Cardiac muscle cell (in vitro differentiated cells and primary cell): ENCODE data around the gene STARD8. TPM values are rescaled to one million over a fixed set of nuclear protein-coding genes. Genes with fewer than 3 reads are reported as not detected.

Source experiments
- DNase-seq, 2 donors: peaks; one replicate each; pipeline versions ENCODE4 v3.0.0 to v3.0.0-alpha.2; 2010 to 2017; ENCODE audit warnings: low read depth in 1 of 2, low spot score in 1 of 2
- H3K27ac ChIP-seq: fragments of 200-600 bp; sonication (generic); 2 replicates; pipeline ENCODE4 v1.5.1; 2016
- H3K27me3 ChIP-seq: fragments of 200-600 bp; sonication (generic); 2 replicates; pipeline ENCODE4 v1.6.0; 2016; ENCODE audit warnings: control low read depth
- H3K36me3 ChIP-seq: fragments of 200-600 bp; sonication (generic); 2 replicates; pipeline ENCODE4 v1.5.1; 2016; ENCODE audit warnings: control low read depth
- H3K4me1 ChIP-seq: fragments of 200-600 bp; sonication (generic); 2 replicates; pipeline ENCODE4 v1.8.1; 2017; ENCODE audit warnings: low read depth, mild to moderate bottlenecking, mixed run types
- H3K4me3 ChIP-seq: fragments of 200-600 bp; sonication (generic); 2 replicates; pipeline ENCODE4 v1.5.1; 2016; ENCODE audit warnings: mild to moderate bottlenecking
- H3K9me3 ChIP-seq: fragments of 200-600 bp; sonication (generic); 2 replicates; pipeline ENCODE4 v1.5.1; 2017; ENCODE audit warnings: low read depth, mild to moderate bottlenecking, control low read depth
- polyA plus RNA-seq: library from polyadenylated mRNA; unstranded; fragments of >200 nt; fragmentation: Nextera tagmentation; extraction: Ambion mirVana; gene quantifications from 2 replicates; pipeline ENCODE4 v1.2.1, GENCODE V29; 2016
- total RNA-seq: library from RNA; depleted of rRNA; stranded (reverse); fragments of >200 nt; gene quantifications from 2 replicates; pipeline ENCODE4 v1.2.3, GENCODE V29; 2016
- TF ChIP-seq, protein P1 (sequence below): IDR thresholded peaks from 2 replicates; pipeline ENCODE4 v1.5.1; 2012; ENCODE audit warnings: low read depth, mild to moderate bottlenecking, low read length

The STARD8 gene
- total and polyA plus RNA-seq, 2 experiments from 2014 or later, result 0.60 to 1.9 TPM

DNA sequence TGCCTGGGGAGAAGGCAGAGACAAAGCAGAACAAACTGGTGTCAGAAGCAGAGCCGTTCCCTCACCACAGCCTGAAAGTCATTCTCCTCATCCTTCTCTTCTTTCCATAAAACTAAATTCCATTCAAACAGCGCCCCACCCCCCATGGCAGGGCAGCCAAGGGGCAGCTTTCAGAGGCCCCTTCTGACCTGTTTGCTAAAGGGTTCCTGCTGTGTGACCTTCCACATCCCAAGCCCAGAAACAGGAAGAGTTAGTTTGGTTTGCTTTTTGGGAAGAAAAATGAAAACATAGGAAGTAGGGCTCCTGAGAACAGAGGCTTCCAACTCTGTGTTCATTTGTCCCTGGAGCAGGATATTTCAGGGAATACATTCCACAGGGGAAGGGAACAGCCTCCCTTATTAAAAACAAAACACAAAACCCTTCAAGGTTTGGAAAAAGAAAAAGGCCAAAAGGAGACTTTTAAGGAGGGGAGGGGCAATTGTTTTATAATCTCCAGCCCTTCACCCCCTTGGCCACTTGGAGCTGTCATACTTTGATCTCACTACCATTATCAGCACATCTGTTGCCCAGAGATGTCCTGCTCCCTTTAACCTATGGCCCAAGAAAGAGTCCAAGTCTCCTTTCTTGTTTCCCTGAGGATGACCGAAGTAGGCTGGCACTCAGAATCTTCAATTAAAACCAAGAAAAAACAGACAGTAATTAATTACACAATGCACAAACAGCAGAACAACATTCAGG, 25.3 kb downstream of the STARD8 start:
- Histone ChIP-seq H3K4me1 (no peaks in the 10 kb centered on the region), H3K36me3 (no peaks in the 10 kb centered on the region), H3K27me3 (no peaks in the 10 kb centered on the region), H3K4me3 (no peak overlapping the region), H3K9me3 (no peaks in the 10 kb centered on the region), H3K27ac (no peak overlapping the region)
- TF ChIP-seq, protein P1, sequence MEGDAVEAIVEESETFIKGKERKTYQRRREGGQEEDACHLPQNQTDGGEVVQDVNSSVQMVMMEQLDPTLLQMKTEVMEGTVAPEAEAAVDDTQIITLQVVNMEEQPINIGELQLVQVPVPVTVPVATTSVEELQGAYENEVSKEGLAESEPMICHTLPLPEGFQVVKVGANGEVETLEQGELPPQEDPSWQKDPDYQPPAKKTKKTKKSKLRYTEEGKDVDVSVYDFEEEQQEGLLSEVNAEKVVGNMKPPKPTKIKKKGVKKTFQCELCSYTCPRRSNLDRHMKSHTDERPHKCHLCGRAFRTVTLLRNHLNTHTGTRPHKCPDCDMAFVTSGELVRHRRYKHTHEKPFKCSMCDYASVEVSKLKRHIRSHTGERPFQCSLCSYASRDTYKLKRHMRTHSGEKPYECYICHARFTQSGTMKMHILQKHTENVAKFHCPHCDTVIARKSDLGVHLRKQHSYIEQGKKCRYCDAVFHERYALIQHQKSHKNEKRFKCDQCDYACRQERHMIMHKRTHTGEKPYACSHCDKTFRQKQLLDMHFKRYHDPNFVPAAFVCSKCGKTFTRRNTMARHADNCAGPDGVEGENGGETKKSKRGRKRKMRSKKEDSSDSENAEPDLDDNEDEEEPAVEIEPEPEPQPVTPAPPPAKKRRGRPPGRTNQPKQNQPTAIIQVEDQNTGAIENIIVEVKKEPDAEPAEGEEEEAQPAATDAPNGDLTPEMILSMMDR, result no peak
- no peak for DNase-seq

DNA sequence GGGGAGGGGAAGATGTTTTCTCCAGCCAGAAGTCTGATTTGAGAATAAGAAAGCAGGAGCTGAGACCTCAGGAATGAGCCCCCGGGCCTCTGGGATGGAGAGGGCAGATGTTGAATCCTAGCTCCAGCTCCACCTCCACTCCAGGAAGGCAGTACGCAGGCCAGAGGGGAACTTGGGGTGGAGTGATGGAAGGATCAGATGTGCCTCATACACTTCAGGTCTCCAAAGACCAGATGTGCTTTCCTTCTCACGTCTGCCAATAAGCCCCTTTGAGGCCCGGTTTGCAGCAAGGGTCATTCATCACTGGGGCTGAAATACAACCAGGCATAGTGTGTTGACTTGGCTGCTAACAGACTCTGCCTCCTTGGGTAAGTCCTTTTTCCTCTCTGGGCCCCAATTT, 28.1 kb downstream of the STARD8 start:
- Histone ChIP-seq H3K4me1 (no peaks in the 10 kb centered on the region), H3K9me3 (no peaks in the 10 kb centered on the region), H3K36me3 (no peaks in the 10 kb centered on the region), H3K4me3 (no peak overlapping the region), H3K27ac (no peak overlapping the region), H3K27me3 (no peaks in the 10 kb centered on the region)
- TF ChIP-seq, protein P1, result no peak
- no peak for DNase-seq

DNA sequence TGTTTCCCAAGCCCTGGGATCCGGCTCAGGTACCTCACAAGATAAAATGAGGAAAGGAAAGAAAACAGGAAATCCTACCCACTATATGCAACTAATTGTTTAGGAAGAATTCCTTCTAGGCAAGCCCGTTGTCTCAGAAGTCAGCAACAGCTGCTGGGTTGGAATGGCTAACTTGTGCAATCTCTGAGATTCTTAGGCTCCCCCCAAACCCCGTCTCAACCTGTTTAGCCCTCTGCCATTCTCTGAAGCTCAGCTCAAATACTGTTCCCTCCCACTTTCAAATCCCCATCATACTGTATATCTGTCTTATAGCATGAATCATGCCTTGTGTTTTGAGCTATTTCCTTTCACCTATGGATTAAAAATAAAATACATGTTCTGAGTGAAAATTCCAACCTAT, 28.9 kb downstream of the STARD8 start:
- H3K36me3 ChIP-seq, result no peaks in the 10 kb centered on the region
- DNase-seq, result no peak
- H3K27me3 ChIP-seq, result no peaks in the 10 kb centered on the region
- H3K4me1 ChIP-seq, result no peaks in the 10 kb centered on the region
- TF ChIP-seq, protein P1, result no peak
- no peaks in the 10 kb centered on the region for H3K9me3 ChIP-seq
- no peak overlapping the region for H3K4me3 ChIP-seq
- no peak overlapping the region for H3K27ac ChIP-seq

DNA sequence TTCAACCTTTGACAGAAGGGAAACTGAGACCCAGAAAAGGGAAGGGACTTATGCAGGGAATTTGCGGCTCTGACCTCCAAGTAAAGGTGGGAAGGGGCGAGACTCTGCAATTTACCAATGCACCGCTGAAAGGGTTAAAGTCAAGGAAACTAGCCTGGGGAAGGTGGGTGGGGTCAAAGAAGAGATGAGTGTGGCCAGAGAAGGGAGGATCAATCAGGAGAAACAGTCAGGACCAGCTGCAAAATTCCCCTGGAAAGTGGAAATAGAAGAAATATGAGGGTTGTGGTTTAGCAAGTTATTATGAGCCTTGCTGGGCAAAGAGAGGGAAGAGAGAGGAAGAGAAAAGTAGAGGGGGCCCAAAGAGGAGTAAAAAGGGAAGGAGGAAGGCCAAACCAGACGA, 30.5 kb downstream of the STARD8 start:
- no peaks in the 10 kb centered on the region for H3K9me3 ChIP-seq

DNA sequence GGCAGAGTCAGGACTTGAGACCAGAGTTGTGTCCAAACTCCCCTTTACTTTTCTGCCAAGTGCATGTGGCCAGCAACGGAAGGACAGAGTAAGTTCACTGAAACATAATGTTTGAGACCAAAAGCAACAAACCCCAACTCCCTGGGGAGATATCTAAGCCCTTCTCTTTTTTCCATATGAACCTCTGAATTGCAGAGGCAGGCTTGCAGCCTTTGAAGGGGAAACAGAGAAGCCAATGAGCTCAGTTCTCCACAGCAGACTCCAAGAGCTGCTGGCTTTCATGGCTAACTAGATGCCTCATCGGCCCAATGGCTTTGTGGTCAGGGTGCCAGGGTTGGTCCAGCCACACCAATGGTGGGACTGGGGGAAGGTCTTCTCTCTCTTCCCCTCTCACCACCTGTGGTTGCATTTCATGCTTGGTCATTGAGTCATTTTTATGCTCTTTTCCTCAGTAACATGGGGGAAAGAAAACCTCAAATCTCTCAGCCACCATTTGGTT, 34.0 kb downstream of the STARD8 start:
- Histone ChIP-seq H3K4me1 (no peaks in the 10 kb centered on the region), H3K27ac (no peak overlapping the region), H3K36me3 (no peaks in the 10 kb centered on the region)

More for the DNA sequence above, 30.5 kb downstream of the STARD8 start:
- Histone ChIP-seq H3K4me1 (no peaks in the 10 kb centered on the region), H3K4me3 (no peak overlapping the region), H3K27me3 (no peaks in the 10 kb centered on the region), H3K36me3 (no peaks in the 10 kb centered on the region), H3K27ac (no peak overlapping the region)
- no peak for DNase-seq
- TF ChIP-seq, protein P1, result no peak

More for the DNA sequence above, 34.0 kb downstream of the STARD8 start:
- Histone ChIP-seq H3K4me3 (no peak overlapping the region), H3K9me3 (no peaks in the 10 kb centered on the region), H3K27me3 (peaks cover 6% of the 10 kb centered on the region)
- DNase-seq, result peak in 1 of 2 donors; percentile 85
- TF ChIP-seq, protein P1, result no peak
